IMR-90 (cell line): ENCODE data around the gene MGAT4A. TPM values are rescaled to one million over a fixed set of nuclear protein-coding genes. Genes with fewer than 3 reads are reported as not detected.

Experiments
- ATAC-seq: fragments of 200-7000 bp; cut with Tn5 transposase; 2 replicates; pipeline ENCODE4 v1.9.1; 2020; ENCODE audit warnings: low read depth, mild to moderate bottlenecking, moderate library complexity
- BruUV-seq: library from RNA; stranded (reverse); fragments of 400-500 nt; replicated peaks from 2 replicates; lab custom pipeline; 2021; lab: Mats Ljungman, UMichigan
- CTCF ChIA-PET: fragments of 300-600 bp; formaldehyde crosslinking; extraction: SDS; loops from one replicate; lab custom pipeline; 2021; ENCODE audit warnings: antibody characterized with exemption; lab: Yijun Ruan, JAX
- POLR2A ChIA-PET: fragments of 300-600 bp; sonication (Branson Sonifier 250); formaldehyde crosslinking; loops from one replicate; lab custom pipeline; 2022; ENCODE audit warnings: antibody characterized with exemption; ENCODE audit not compliant: unreplicated experiment; lab: Charles Lee
- DNase-seq: peaks from one replicate; pipeline ENCODE4 v3.0.0; 2013
- H2AFZ ChIP-seq: replicated peaks from 2 replicates; pipeline ENCODE3; 2013; ENCODE audit warnings: low read length, mild to moderate bottlenecking; ENCODE audit not compliant: poor library complexity
- H2AK5ac ChIP-seq: 2 replicates; pipeline ENCODE4 v1.6.1; 2013; ENCODE audit warnings: low read depth, low read length, inconsistent platforms
- H2AK9ac ChIP-seq: replicated peaks from 2 replicates; pipeline ENCODE3; 2013; ENCODE audit warnings: mild to moderate bottlenecking, low read depth, low read length, moderate library complexity; ENCODE audit not compliant: poor library complexity
- H2BK120ac ChIP-seq: 2 replicates; pipeline ENCODE4 v1.6.1; 2013; ENCODE audit warnings: low read depth, low read length, inconsistent platforms
- H2BK15ac ChIP-seq: 3 replicates; pipeline ENCODE4 v1.6.1; 2013; ENCODE audit warnings: low read depth, low read length, inconsistent platforms
- H2BK20ac ChIP-seq: 2 replicates; pipeline ENCODE4 v1.6.1; 2013; ENCODE audit warnings: low read depth, mild to moderate bottlenecking, inconsistent platforms, low read length, moderate library complexity
- H2BK5ac ChIP-seq: 2 replicates; pipeline ENCODE4 v1.6.1; 2013; ENCODE audit warnings: mild to moderate bottlenecking, low read depth, low read length, inconsistent platforms; ENCODE audit not compliant: poor library complexity, severe bottlenecking
- H3K14ac ChIP-seq: replicated peaks from 2 replicates; pipeline ENCODE4 v1.6.1; 2013; ENCODE audit warnings: low read depth, low read length, inconsistent platforms
- H3K18ac ChIP-seq: 2 replicates; pipeline ENCODE4 v1.6.1; 2013; ENCODE audit warnings: low read depth, low read length, control low read depth
- H3K23ac ChIP-seq: 2 replicates; pipeline ENCODE4 v1.6.1; 2013; ENCODE audit warnings: low read depth, low read length, inconsistent platforms
- H3K27ac ChIP-seq: 2 replicates; pipeline ENCODE4 v1.5.1; 2013; ENCODE audit warnings: mild to moderate bottlenecking, control low read depth, low read length; ENCODE audit not compliant: insufficient read depth
- H3K27me3 ChIP-seq: 2 replicates; pipeline ENCODE4 v1.6.1; 2013; ENCODE audit warnings: low read length; ENCODE audit not compliant: control insufficient read depth, insufficient read depth
- H3K36me3 ChIP-seq: 2 replicates; pipeline ENCODE4 v1.6.1; 2013; ENCODE audit warnings: low read length, mixed read lengths; ENCODE audit not compliant: control insufficient read depth, insufficient read depth
- H3K4ac ChIP-seq: 2 replicates; pipeline ENCODE4 v1.6.1; 2013; ENCODE audit warnings: low read depth, low read length, inconsistent platforms
- H3K4me1 ChIP-seq: 2 replicates; pipeline ENCODE4 v1.6.1; 2013; ENCODE audit warnings: low read length, mixed read lengths; ENCODE audit not compliant: control insufficient read depth, insufficient read depth
- H3K4me2 ChIP-seq: 2 replicates; pipeline ENCODE4 v1.6.1; 2013; ENCODE audit warnings: low read depth, mild to moderate bottlenecking, control low read depth, low read length, moderate library complexity
- H3K4me3 ChIP-seq: 2 replicates; pipeline ENCODE4 v1.5.1; 2013; ENCODE audit warnings: low read depth, mild to moderate bottlenecking, control low read depth, low read length, moderate library complexity; ENCODE audit not compliant: insufficient read depth
- H3K56ac ChIP-seq: 2 replicates; pipeline ENCODE4 v1.6.1; 2013; ENCODE audit warnings: low read length, inconsistent platforms; ENCODE audit not compliant: insufficient read depth; ENCODE audit errors: extremely low read depth
- H3K79me1 ChIP-seq, 2 experiments: 2 replicates each; pipeline ENCODE4 v1.6.1; 2013; ENCODE audit warnings: low read length in 2 of 2, inconsistent platforms in 1 of 2, low read depth in 1 of 2
- H3K9ac ChIP-seq: 2 replicates; pipeline ENCODE4 v1.6.1; 2013; ENCODE audit warnings: low read depth, low read length, control low read depth
- H3K9me1 ChIP-seq: 2 replicates; pipeline ENCODE4 v1.6.1; 2013; ENCODE audit warnings: low read length, inconsistent platforms; ENCODE audit not compliant: insufficient read depth
- H3K9me3 ChIP-seq: 2 replicates; pipeline ENCODE4 v1.6.1; 2013; ENCODE audit warnings: low read length; ENCODE audit not compliant: control insufficient read depth, insufficient read depth
- H4K20me1 ChIP-seq: 2 replicates; pipeline ENCODE4 v1.6.1; 2013; ENCODE audit warnings: low read length, inconsistent platforms; ENCODE audit not compliant: insufficient read depth
- H4K5ac ChIP-seq: 2 replicates; pipeline ENCODE4 v1.6.1; 2013; ENCODE audit warnings: mild to moderate bottlenecking, low read depth, low read length, control low read depth
- H4K8ac ChIP-seq, 2 experiments: 2 replicates each; pipeline ENCODE4 v1.6.1; 2013; ENCODE audit warnings: low read depth in 2 of 2, low read length in 2 of 2, control low read depth in 1 of 2, inconsistent platforms in 1 of 2
- H4K91ac ChIP-seq: 2 replicates; pipeline ENCODE4 v1.6.1; 2013; ENCODE audit warnings: low read depth, low read length, inconsistent platforms; ENCODE audit not compliant: insufficient read depth
- NFE2L2 ChIP-seq: fragments of 150-350 bp; IDR thresholded peaks from 2 replicates; pipeline ENCODE4 v1.6.1; 2016; ENCODE audit warnings: low read depth, mild to moderate bottlenecking, low read length
- WGBS, 2 experiments: methylation state at CpG; one replicate each; pipeline versions ENCODE4 v1.1.5 to v1.1.7; 2013; ENCODE audit warnings: missing lambda C conversion rate in 2 of 2; ENCODE audit not compliant: insufficient read length in 1 of 2; ENCODE audit errors: extremely low coverage in 2 of 2; 5-methylcytosine and 5-hydroxymethylcytosine counted together
- dilution Hi-C: fragments of 300-500 bp; cut with HindIII; formaldehyde crosslinking; loops from one replicate; pipeline ENCODE4 v1.14.3; 2018; ENCODE audit warnings: low sequenced_read_pairs; ENCODE audit not compliant: unreplicated experiment
- in situ Hi-C: fragments of 300-500 bp; cut with MboI; formaldehyde crosslinking; loops from 3 replicates; pipeline ENCODE4 v1.14.3; 2019; ENCODE audit warnings: low sequenced_read_pairs, inconsistent platforms, mixed read lengths
- intact Hi-C: fragments of 100-400 bp; cut with micrococcal nuclease; formaldehyde crosslinking; loops from 2 replicates; pipeline ENCODE4 v1.10.0; 2022
- polyA plus RNA-seq, 3 experiments: library from polyadenylated mRNA; depleted of rRNA; stranded (reverse); fragments of >200 nt; gene quantifications; 2 replicates each; pipeline ENCODE4 v1.2.3, GENCODE V29; 2012; ENCODE audit warnings: low replicate concordance in 1 of 3
- total RNA-seq: library from RNA; depleted of rRNA; stranded (reverse); fragments of >200 nt; gene quantifications from 2 replicates; pipeline ENCODE4 v1.2.3, GENCODE V29; 2012

The MGAT4A gene
- total and polyA plus RNA-seq, 2 of the 4 experiments (the other 2 are of a cell fraction), result under 0.01 TPM; not detected in 1

GRCh38 chr2:98606431-98606830, 124.5 kb downstream of the MGAT4A start:
- H3K9me3 ChIP-seq, result no peaks in the 10 kb centered on the region
- H3K23ac ChIP-seq, result no peak overlapping the region
- H3K79me1 ChIP-seq, result peaks cover 53 to 67% of the 10 kb centered on the region in 2 experiments
- no peak overlapping the region for H2AK5ac ChIP-seq
- no peak overlapping the region for H3K4me3 ChIP-seq
- H4K8ac ChIP-seq, result no peak overlapping the region
- no peak overlapping the region for H2AK9ac ChIP-seq
- H4K5ac ChIP-seq, result no peak overlapping the region
- in situ Hi-C loops (no loop called here), dilution Hi-C loops (no loop called here), intact Hi-C loops (loop anchor here (10.0 kb wide), 1 partner anchor 162 kb away; the partner anchor contains the start of gene INPP4A)
- ChIA-PET POLR2A (no interaction called here), CTCF (no interaction called here)
- ATAC-seq (no peak), DNase-seq (no peak)
- no peak overlapping the region for H2AFZ ChIP-seq
- peaks cover 12% of the 10 kb centered on the region for H3K4me1 ChIP-seq
- peaks cover 8% of the 10 kb centered on the region; the same call in 1 of the 2 replicates for H4K20me1 ChIP-seq
- H3K4ac ChIP-seq, result no peak overlapping the region
- H2BK20ac ChIP-seq, result no peak overlapping the region
- no peak overlapping the region for H3K14ac ChIP-seq
- no peak overlapping the region for H3K18ac ChIP-seq
- no peak overlapping the region for H2BK5ac ChIP-seq
- no TSS peak for BruUV-seq
- no peak overlapping the region for H2BK15ac ChIP-seq
- H3K27me3 ChIP-seq, result no peaks in the 10 kb centered on the region
- H3K9me1 ChIP-seq, result peaks cover 6% of the 10 kb centered on the region; the same call in 1 of the 2 replicates
- no peak for TF ChIP-seq NFE2L2
- no peak overlapping the region for H3K27ac ChIP-seq
- H3K56ac ChIP-seq, result no peak overlapping the region
- H4K91ac ChIP-seq, result no peak overlapping the region
- H3K4me2 ChIP-seq, result no peak overlapping the region; the same call in 1 of the 2 replicates
- H3K36me3 ChIP-seq, result peaks cover 10% of the 10 kb centered on the region; the same call in 1 of the 2 replicates
- no peak overlapping the region for H3K9ac ChIP-seq
- WGBS, 2 experiments, result 94% methylated on average over 7 of the region's 7 CpGs; no CpG with 5 or more reads in 1 of the 2 experiments
- H2BK120ac ChIP-seq, result no peak overlapping the region
